ENCODE measurements around the gene PPP1R3F. TPM values are rescaled to one million over a fixed set of nuclear protein-coding genes. Genes with fewer than 3 reads are reported as not detected.
"Not testable (repeated sequence)": the region's sequence is repeated elsewhere in the genome, so short reads cannot be mapped to it uniquely, and the experiment has no call there.

The PPP1R3F gene
- total RNA-seq, 3 donors from 2014 or later: 5.9 to 7.9 (median 7.2) TPM

- H3K27me3 ChIP-seq: peaks cover 0 to 20% of the 10 kb centered on the region in 2 donors
- no peak overlapping the region for H3K4me3 ChIP-seq
- no peaks in the 10 kb centered on the region for H3K4me1 ChIP-seq
- no peaks in the 10 kb centered on the region for H3K9me3 ChIP-seq
- TF ChIP-seq, protein P1, sequence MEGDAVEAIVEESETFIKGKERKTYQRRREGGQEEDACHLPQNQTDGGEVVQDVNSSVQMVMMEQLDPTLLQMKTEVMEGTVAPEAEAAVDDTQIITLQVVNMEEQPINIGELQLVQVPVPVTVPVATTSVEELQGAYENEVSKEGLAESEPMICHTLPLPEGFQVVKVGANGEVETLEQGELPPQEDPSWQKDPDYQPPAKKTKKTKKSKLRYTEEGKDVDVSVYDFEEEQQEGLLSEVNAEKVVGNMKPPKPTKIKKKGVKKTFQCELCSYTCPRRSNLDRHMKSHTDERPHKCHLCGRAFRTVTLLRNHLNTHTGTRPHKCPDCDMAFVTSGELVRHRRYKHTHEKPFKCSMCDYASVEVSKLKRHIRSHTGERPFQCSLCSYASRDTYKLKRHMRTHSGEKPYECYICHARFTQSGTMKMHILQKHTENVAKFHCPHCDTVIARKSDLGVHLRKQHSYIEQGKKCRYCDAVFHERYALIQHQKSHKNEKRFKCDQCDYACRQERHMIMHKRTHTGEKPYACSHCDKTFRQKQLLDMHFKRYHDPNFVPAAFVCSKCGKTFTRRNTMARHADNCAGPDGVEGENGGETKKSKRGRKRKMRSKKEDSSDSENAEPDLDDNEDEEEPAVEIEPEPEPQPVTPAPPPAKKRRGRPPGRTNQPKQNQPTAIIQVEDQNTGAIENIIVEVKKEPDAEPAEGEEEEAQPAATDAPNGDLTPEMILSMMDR (IDR thresholded peaks at IDR 0.05): no peak
- TF ChIP-seq POLR2AphosphoS5 (IDR thresholded peaks at IDR 0.05) (no peak), POLR2A (IDR thresholded peaks at IDR 0.05) (no peak)
- no peak overlapping the region for H3K27ac ChIP-seq
- intact Hi-C loops (cut with DNase I; ENCODE audit: low total_unique reads): no loop called here
- DNase-seq (ENCODE audit: low spot score in 2 of 2): no peak
- no peaks in the 10 kb centered on the region for H3K36me3 ChIP-seq
These were observed 42.6 kb downstream of the PPP1R3F start for GRCh38 chrX:49312176-49312575.

DNA sequence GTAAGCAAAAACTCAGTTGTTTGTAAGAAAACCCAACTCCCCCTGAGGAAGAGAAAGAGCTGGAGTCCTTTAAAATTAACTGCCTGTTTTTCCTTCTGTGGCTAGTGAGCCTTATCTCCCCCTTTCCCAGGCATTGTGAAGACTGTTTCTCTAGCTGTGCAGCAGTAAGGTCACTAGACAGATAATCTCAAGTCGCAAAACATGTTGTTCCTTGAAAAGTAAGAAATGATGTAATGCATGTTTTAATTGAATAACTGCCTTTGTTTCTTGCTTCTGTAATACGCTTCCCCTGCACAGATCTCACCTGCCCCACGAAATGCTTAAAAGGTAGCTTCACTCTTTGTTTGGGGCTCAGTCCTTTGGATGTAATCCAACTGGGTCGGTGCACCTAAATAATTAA, 46.5 kb downstream of the PPP1R3F start:
- Histone ChIP-seq H3K27me3 (peaks cover 0 to 17% of the 10 kb centered on the region in 2 donors), H3K27ac (no peak overlapping the region), H3K36me3 (no peaks in the 10 kb centered on the region), H3K9me3 (no peaks in the 10 kb centered on the region), H3K4me3 (no peak overlapping the region), H3K4me1 (no peaks in the 10 kb centered on the region)
- TF ChIP-seq POLR2A (IDR thresholded peaks at IDR 0.05) (no peak), POLR2AphosphoS5 (IDR thresholded peaks at IDR 0.05) (no peak)
- TF ChIP-seq, protein P1 (IDR thresholded peaks at IDR 0.05): no peak
- DNase-seq (ENCODE audit: low spot score in 2 of 2): no peak
- intact Hi-C loops (cut with DNase I; ENCODE audit: low total_unique reads): no loop called here

DNA sequence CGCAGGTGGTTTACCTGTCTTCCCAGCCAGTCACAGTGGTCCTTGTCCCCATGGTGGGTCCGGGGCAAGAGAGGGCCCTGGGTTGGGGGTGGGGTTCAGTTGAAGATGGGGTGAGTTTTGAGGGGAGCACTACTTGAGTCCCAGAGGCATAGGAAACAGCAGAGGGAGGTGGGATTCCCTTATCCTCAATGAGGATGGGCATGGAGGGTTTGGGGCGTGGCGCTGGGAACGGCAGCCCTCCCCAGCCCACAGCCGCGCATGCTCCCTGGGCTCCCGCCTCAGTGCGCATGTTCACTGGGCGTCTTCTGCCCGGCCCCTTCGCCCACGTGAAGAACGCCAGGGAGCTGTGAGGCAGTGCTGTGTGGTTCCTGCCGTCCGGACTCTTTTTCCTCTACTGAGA, 52.1 kb downstream of the PPP1R3F start, which contains the start of gene GAGE12J:
Gene GAGE12J, plus strand, starts transcription at position 301 of the 400 bp plus-strand sequence. CDS start 1,157 bp downstream, outside the sequence.
- DNase-seq (ENCODE audit: low spot score in 2 of 2); H3K4me3 ChIP-seq; H3K27ac ChIP-seq; H3K9me3 ChIP-seq; intact Hi-C loops (cut with DNase I; ENCODE audit: low total_unique reads); H3K27me3 ChIP-seq; H3K4me1 ChIP-seq; H3K36me3 ChIP-seq: not testable (repeated sequence)

DNA sequence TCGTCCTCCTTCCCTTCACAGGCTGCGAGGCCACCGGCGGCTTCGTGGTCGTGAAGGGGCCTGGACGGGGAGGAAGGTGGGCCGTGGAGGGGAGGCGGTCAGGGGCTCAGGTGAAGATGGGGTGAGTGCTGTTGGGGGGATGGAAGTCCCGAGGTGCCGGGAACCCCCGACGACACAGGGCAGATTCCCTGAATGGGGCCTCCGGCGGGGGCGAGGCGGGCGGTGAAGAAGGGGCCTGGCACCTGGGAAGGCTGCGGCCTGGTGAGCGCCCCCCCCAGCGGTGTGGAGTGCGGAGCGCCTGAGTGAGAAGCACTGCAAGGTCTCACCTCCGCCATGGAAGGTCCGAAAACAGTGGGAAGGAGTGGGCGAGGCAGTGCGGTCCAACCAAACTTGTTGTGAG, 52.7 kb downstream of the PPP1R3F start:
- H3K9me3 ChIP-seq; H3K4me3 ChIP-seq; H3K27ac ChIP-seq; intact Hi-C loops (cut with DNase I; ENCODE audit: low total_unique reads); H3K4me1 ChIP-seq; DNase-seq (ENCODE audit: low spot score in 2 of 2); H3K36me3 ChIP-seq; H3K27me3 ChIP-seq: not testable (repeated sequence)

- intact Hi-C loops (cut with DNase I; ENCODE audit: low total_unique reads); H3K36me3 ChIP-seq; H3K4me3 ChIP-seq; H3K27ac ChIP-seq; DNase-seq (ENCODE audit: low spot score in 2 of 2); H3K4me1 ChIP-seq; H3K27me3 ChIP-seq; H3K9me3 ChIP-seq: not testable (repeated sequence)
These were observed 54.1 kb downstream of the PPP1R3F start for GRCh38 chrX:49323735-49324134.

DNA sequence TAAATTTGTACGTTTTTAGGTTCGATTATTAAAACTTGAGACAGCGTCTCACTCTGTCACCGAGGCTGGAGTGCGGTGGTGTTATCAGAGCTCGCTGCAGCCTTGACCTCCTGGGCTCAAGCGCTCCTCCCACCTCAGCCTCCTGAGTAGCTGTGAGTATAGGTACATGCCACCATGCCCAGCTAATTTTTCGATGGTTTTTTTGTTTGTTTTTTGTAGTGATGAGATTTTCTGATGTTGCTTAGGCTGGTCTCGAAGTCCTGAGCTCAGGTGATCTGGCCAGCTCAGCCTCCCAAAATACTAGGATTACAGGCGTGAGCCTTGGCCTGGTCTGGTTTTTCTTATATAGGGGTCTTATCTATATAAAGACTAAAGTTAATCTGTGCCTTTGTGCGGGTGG, 60.8 kb downstream of the PPP1R3F start:
- H3K27me3 ChIP-seq; H3K4me3 ChIP-seq; H3K27ac ChIP-seq; DNase-seq (ENCODE audit: low spot score in 2 of 2); H3K36me3 ChIP-seq; H3K4me1 ChIP-seq; H3K9me3 ChIP-seq; intact Hi-C loops (cut with DNase I; ENCODE audit: low total_unique reads): not testable (repeated sequence)

- intact Hi-C loops (cut with DNase I; ENCODE audit: low total_unique reads); H3K4me3 ChIP-seq; H3K27me3 ChIP-seq; H3K4me1 ChIP-seq; DNase-seq (ENCODE audit: low spot score in 2 of 2); H3K9me3 ChIP-seq; H3K27ac ChIP-seq; H3K36me3 ChIP-seq: not testable (repeated sequence)
These were observed 61.7 kb downstream of the PPP1R3F start, which contains the start of gene GAGE13 for GRCh38 chrX:49331282-49331681. Gene GAGE13, plus strand, starts transcription at chrX:49331582. Its CDS starts 1,156 bp downstream, at chrX:49332738.

DNA sequence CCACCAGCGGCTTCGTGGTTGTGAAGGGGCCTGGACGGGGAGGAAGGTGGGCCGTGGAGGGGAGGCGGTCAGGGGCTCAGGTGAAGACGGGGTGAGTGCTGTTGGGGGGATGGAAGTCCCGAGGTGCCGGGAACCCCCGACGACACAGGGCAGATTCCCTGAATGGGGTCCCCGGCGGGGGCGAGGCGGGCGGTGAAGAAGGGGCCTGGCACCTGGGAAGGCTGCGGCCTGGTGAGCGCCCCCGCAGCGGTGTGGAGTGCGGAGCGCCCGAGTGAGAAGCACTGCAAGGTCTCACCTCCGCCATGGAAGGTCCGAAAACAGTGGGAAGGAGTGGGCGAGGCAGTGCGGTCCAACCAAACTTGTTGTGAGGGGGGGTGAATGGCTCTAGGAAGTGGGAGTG, 62.2 kb downstream of the PPP1R3F start:
- H3K9me3 ChIP-seq; H3K36me3 ChIP-seq; H3K4me3 ChIP-seq; DNase-seq (ENCODE audit: low spot score in 2 of 2); H3K4me1 ChIP-seq; H3K27ac ChIP-seq; H3K27me3 ChIP-seq; intact Hi-C loops (cut with DNase I; ENCODE audit: low total_unique reads): not testable (repeated sequence)

Other genes starting within 250 kb of the PPP1R3F start
- 10 to 100 TPM; 44.1 to 93.3 (median 52.1) TPM for gene TFE3, start 226.4 kb upstream of the PPP1R3F start, total RNA-seq
- 1 to 10 TPM in 2 of 3 donors, under 1 TPM in 1; 0.80 to 6.3 (median 4.3) TPM for gene CCDC120, start 210.8 kb upstream of the PPP1R3F start, total RNA-seq
- 10 to 100 TPM in 1 of 3 donors, 1 to 10 TPM in 2; 5.9 to 18.4 (median 6.6) TPM for gene PRAF2, start 195.8 kb upstream of the PPP1R3F start, total RNA-seq
- 100 to 1,000 TPM in 1 of 3 donors, 10 to 100 TPM in 2; 95.7 to 134 (median 98.6) TPM for gene WDR45, start 189.9 kb upstream of the PPP1R3F start, total RNA-seq
- gene GPKOW, start 146.1 kb upstream of the PPP1R3F start, total RNA-seq: 10 to 100 TPM; 21.1 to 28.8 (median 27.8) TPM
- 10 to 100 TPM in 1 of 3 donors, 1 to 10 TPM in 2; 1.3 to 12.4 (median 4.9) TPM for gene MAGIX, start 107.0 kb upstream of the PPP1R3F start, total RNA-seq
- gene PLP2, start 97.9 kb upstream of the PPP1R3F start, total RNA-seq: 10 to 100 TPM; 23.4 to 27.9 (median 27.8) TPM
- 10 to 100 TPM; 13.3 to 14.4 (median 14.0) TPM for gene PRICKLE3, start 83.4 kb upstream of the PPP1R3F start, total RNA-seq
- 1 to 10 TPM; 1.0 to 2.7 (median 1.3) TPM for gene SYP, start 69.6 kb upstream of the PPP1R3F start, total RNA-seq
- gene CACNA1F, start 36.5 kb upstream of the PPP1R3F start, total RNA-seq: 1 to 10 TPM in 1 of 3 donors, under 1 TPM in 2; 0.48 to 1.8 (median 0.66) TPM
- 10 to 100 TPM; 12.8 to 14.5 (median 13.1) TPM for gene CCDC22, start 34.3 kb upstream of the PPP1R3F start, total RNA-seq
- gene FOXP3, start 5.1 kb upstream of the PPP1R3F start, total RNA-seq: under 1 TPM in 1 of 3 donors, not detected in 2; 0.16 TPM
- not detected for gene GAGE10, start 33.9 kb downstream of the PPP1R3F start, total RNA-seq
- gene GAGE12J, start 52.2 kb downstream of the PPP1R3F start, total RNA-seq: not detected
- not detected for gene GAGE13, start 61.8 kb downstream of the PPP1R3F start, total RNA-seq

All from breast epithelium (tissue), 4 donors.